Neural cell (in vitro differentiated cells): Measurements from ENCODE around the gene NUDT3. TPM values are rescaled to one million over a fixed set of nuclear protein-coding genes. Genes with fewer than 3 reads are reported as not detected.

ENCODE experiments used
- H2AFZ ChIP-seq: fragments of 200-600, 300-800 bp; sonication (generic), shearing (Covaris generic); 2 replicates; pipeline ENCODE4 v1.6.0; 2014; ENCODE audit warnings: low read depth, mild to moderate bottlenecking, antibody characterized with exemption, low read length, moderate library complexity
- H3F3A ChIP-seq: fragments of 200-600 bp; shearing (Covaris generic); 2 replicates; pipeline ENCODE4 v1.6.1; 2016; ENCODE audit warnings: mild to moderate bottlenecking, moderate library complexity, mixed read lengths, antibody characterized with exemption, low read length; ENCODE audit not compliant: insufficient read depth, poor library complexity, severe bottlenecking
- H3K27ac ChIP-seq: fragments of 200-600, 300-800 bp; sonication (generic), shearing (Covaris generic); 2 replicates; pipeline ENCODE4 v1.5.1; 2014; ENCODE audit warnings: mild to moderate bottlenecking, low read length, moderate library complexity
- H3K27me3 ChIP-seq: fragments of 300-800, 200-600 bp; sonication (generic), shearing (Covaris generic); 2 replicates; pipeline ENCODE4 v1.6.0; 2014; ENCODE audit warnings: mild to moderate bottlenecking, low read depth, low read length, moderate library complexity; ENCODE audit not compliant: insufficient read depth
- H3K36me3 ChIP-seq: fragments of 300-800, 200-600 bp; sonication (generic), shearing (Covaris generic); 2 replicates; pipeline ENCODE4 v1.5.1; 2014; ENCODE audit warnings: mild to moderate bottlenecking, antibody characterized with exemption, low read length, moderate library complexity; ENCODE audit not compliant: insufficient read depth
- H3K4me2 ChIP-seq: fragments of 300-800, 200-600 bp; sonication (generic), shearing (Covaris generic); 2 replicates; pipeline ENCODE4 v1.6.0; 2014; ENCODE audit warnings: mild to moderate bottlenecking, low read length
- H3K4me3 ChIP-seq: fragments of 300-800, 200-600 bp; sonication (generic), shearing (Covaris generic); 2 replicates; pipeline ENCODE4 v1.5.1; 2014; ENCODE audit warnings: mild to moderate bottlenecking, low read length, moderate library complexity
- H3K79me2 ChIP-seq: fragments of 200-600 bp; shearing (Covaris generic); replicated peaks from 2 replicates; pipeline ENCODE4 v1.6.0; 2014; ENCODE audit warnings: mild to moderate bottlenecking, low read length, moderate library complexity; ENCODE audit not compliant: insufficient read depth
- H3K9ac ChIP-seq: fragments of 300-800, 200-600 bp; sonication (generic), shearing (Covaris generic); 2 replicates; pipeline ENCODE4 v1.6.1; 2016; ENCODE audit warnings: mild to moderate bottlenecking, low read length, mixed read lengths
- H3K9me2 ChIP-seq: fragments of 200-600 bp; shearing (Covaris generic); 2 replicates; pipeline ENCODE4 v1.6.1; 2016; ENCODE audit warnings: mild to moderate bottlenecking, low read length, mixed read lengths; ENCODE audit not compliant: insufficient read depth
- H3K9me3 ChIP-seq: fragments of 200-600, 300-800 bp; sonication (generic), shearing (Covaris generic); 2 replicates; pipeline ENCODE4 v1.6.1; 2016; ENCODE audit warnings: mild to moderate bottlenecking, mixed run types, low read length, moderate library complexity, mixed read lengths
- H4K20me1 ChIP-seq: fragments of 200-600 bp; shearing (Covaris generic); 2 replicates; pipeline ENCODE4 v1.6.1; 2016; ENCODE audit warnings: mild to moderate bottlenecking, mixed run types; ENCODE audit not compliant: insufficient read depth
- CTCF ChIP-seq: fragments of 450-650 bp; IDR thresholded peaks from 2 replicates; pipeline ENCODE4 v1.5.1; 2014; ENCODE audit warnings: antibody characterized with exemption, mild to moderate bottlenecking, moderate library complexity; ENCODE audit not compliant: poor library complexity, severe bottlenecking
- EP300 ChIP-seq: fragments of 450-650 bp; conservative IDR thresholded peaks from 2 replicates; pipeline ENCODE4 v1.6.1; 2014; ENCODE audit warnings: antibody characterized with exemption, mild to moderate bottlenecking, moderate library complexity; ENCODE audit not compliant: poor library complexity, severe bottlenecking
- EZH2 ChIP-seq: fragments of 200-600, 300-800 bp; shearing (Covaris generic), sonication (generic); IDR thresholded peaks from 2 replicates; pipeline ENCODE4 v1.6.1; 2014; ENCODE audit warnings: antibody characterized with exemption, low read length, borderline replicate concordance, mild to moderate bottlenecking; ENCODE audit not compliant: insufficient read depth, poor library complexity, severe bottlenecking
- MXI1 ChIP-seq: fragments of 450-650 bp; conservative IDR thresholded peaks from 2 replicates; pipeline ENCODE4 v1.6.1; 2014; ENCODE audit warnings: antibody characterized with exemption, mild to moderate bottlenecking; ENCODE audit not compliant: poor library complexity, severe bottlenecking
- POLR2AphosphoS5 ChIP-seq: IDR thresholded peaks from 2 replicates; pipeline ENCODE4 v1.6.1; 2012
- RAD21 ChIP-seq: fragments of 450-650 bp; conservative IDR thresholded peaks from 2 replicates; pipeline ENCODE4 v1.6.1; 2014; ENCODE audit warnings: antibody characterized with exemption, mild to moderate bottlenecking, moderate library complexity
- REST ChIP-seq: IDR thresholded peaks from 2 replicates; pipeline ENCODE4 v1.6.1; 2012; ENCODE audit warnings: borderline replicate concordance
- SMC3 ChIP-seq: fragments of 450-650 bp; conservative IDR thresholded peaks from 2 replicates; pipeline ENCODE4 v1.6.1; 2014; ENCODE audit warnings: antibody characterized with exemption, mild to moderate bottlenecking, moderate library complexity; ENCODE audit not compliant: poor library complexity
- TAF1 ChIP-seq: IDR thresholded peaks from 2 replicates; pipeline ENCODE4 v1.6.1; 2012; ENCODE audit warnings: low read depth
- polyA plus RNA-seq: library from polyadenylated mRNA; depleted of rRNA; stranded (reverse); fragments of >200 nt; gene quantifications from 2 replicates; pipeline ENCODE4 v1.2.3, GENCODE V29; 2014

Gene NUDT3
- polyA plus RNA-seq, 1 donor from 2014 or later = 80.2 TPM

GRCh38 chr6:34277763-34278112, 114.7 kb downstream of the NUDT3 start:
- Histone ChIP-seq H3K27ac (no peak overlapping the region), H3K9ac (no peak overlapping the region), H3K36me3 (no peaks in the 10 kb centered on the region), H3K27me3 (no peaks in the 10 kb centered on the region), H4K20me1 (no peaks in the 10 kb centered on the region), H2AFZ (no peak overlapping the region), H3K4me2 (no peak overlapping the region), H3K79me2 (no peaks in the 10 kb centered on the region), H3K4me3 (no peak overlapping the region), H3K9me3 (no peaks in the 10 kb centered on the region), H3F3A (no peaks in the 10 kb centered on the region), H3K9me2 (no peaks in the 10 kb centered on the region)
- no peak for TF ChIP-seq EZH2
- no peak for TF ChIP-seq POLR2AphosphoS5
- no peak for TF ChIP-seq REST
- TF ChIP-seq CTCF = no peak
- no peak for TF ChIP-seq RAD21
- no peak for TF ChIP-seq TAF1
- no peak for TF ChIP-seq EP300
- no peak for TF ChIP-seq MXI1
- TF ChIP-seq SMC3 = no peak

- Histone ChIP-seq H3K27me3 (no peaks in the 10 kb centered on the region), H3K9me3 (no peaks in the 10 kb centered on the region), H3K36me3 (no peaks in the 10 kb centered on the region), H3F3A (no peaks in the 10 kb centered on the region), H3K9ac (no peak overlapping the region), H3K27ac (no peak overlapping the region), H3K4me2 (no peak overlapping the region), H3K79me2 (no peaks in the 10 kb centered on the region), H4K20me1 (no peaks in the 10 kb centered on the region), H3K9me2 (no peaks in the 10 kb centered on the region), H3K4me3 (no peak overlapping the region), H2AFZ (no peak overlapping the region)
- TF ChIP-seq CTCF (no peak), EP300 (no peak), TAF1 (no peak), MXI1 (no peak), REST (no peak), EZH2 (no peak), POLR2AphosphoS5 (no peak), RAD21 (no peak), SMC3 (no peak)
These were observed 115.3 kb downstream of the NUDT3 start for GRCh38 chr6:34276881-34277762.
